Measurements from ENCODE around the gene RHBDD1. TPM values are rescaled to one million over a fixed set of nuclear protein-coding genes. Genes with fewer than 3 reads are reported as not detected.
A peak's percentile ranks its signal among the peaks of the same experiment; 100 is the strongest.

The RHBDD1 gene
- total RNA-seq, 1 donor from 2014 or later = 31.3 TPM

DNA sequence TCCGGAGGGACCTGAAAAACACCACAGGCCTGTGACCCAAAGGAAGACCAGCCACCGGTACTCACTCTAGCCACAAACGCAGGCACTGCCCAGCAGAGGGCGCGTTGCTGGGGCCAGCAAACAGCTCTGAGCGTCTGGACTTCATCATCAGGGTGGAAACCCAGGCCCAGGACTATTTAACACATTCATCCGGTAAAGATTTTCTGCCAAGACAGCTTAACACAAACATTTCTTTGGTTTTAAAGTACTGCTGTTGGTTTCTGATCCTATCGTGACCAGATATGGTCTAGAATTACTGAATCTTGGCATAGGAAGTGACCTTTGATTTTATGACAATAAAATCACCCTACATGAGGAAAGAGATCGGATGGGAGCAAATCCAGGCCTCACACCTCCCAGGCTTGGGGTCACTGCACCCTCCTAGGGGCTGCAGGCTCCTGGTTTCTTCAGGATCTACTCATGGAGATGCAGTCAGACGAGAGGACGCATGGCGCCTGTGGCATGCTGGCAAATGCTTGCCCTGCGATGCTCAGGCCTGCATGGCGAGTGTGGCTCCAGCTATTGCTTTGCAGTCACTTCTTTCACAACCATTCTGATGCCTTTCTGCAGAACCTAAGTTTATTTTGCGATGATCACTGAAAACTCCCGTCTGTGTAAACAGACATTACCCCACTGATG is 197.8 kb downstream of the RHBDD1 start:
- Mint-ChIP-seq H3K4me3 (ENCODE audit: unreplicated experiment) (no peak overlapping the region), H3K36me3 (ENCODE audit: low read depth, unreplicated experiment) (no peaks in the 10 kb centered on the region), H3K27me3 (ENCODE audit: low read depth, unreplicated experiment) (peaks cover 3% of the 10 kb centered on the region), H3K27ac (ENCODE audit: unreplicated experiment) (no peak overlapping the region), H3K4me1 (ENCODE audit: low read depth, unreplicated experiment) (no peaks in the 10 kb centered on the region), H3K9me3 (ENCODE audit: unreplicated experiment) (no peaks in the 10 kb centered on the region)
- Histone ChIP-seq H3K36me3 (ENCODE audit: insufficient read depth, low read length) (no peaks in the 10 kb centered on the region), H3K4me3 (ENCODE audit: insufficient read depth, low read depth, low read length) (no peak overlapping the region), H3K27ac (ENCODE audit: low read depth, low read length) (no peak overlapping the region), H3K9ac (ENCODE audit: low read length) (no peak overlapping the region), H3K4me1 (ENCODE audit: insufficient read depth, low read length) (no peaks in the 10 kb centered on the region), H3K27me3 (ENCODE audit: insufficient read depth, low read length) (no peaks in the 10 kb centered on the region), H3K79me2 (ENCODE audit: insufficient read depth, low read length) (no peaks in the 10 kb centered on the region), H4K20me1 (ENCODE audit: insufficient read depth, low read length) (no peaks in the 10 kb centered on the region), H3K4me2 (ENCODE audit: low read length) (no peak overlapping the region), H2AFZ (ENCODE audit: low read depth, low read length) (no peak overlapping the region), H3K9me3 (ENCODE audit: insufficient read depth, low read depth, low read length) (no peaks in the 10 kb centered on the region)
- TF ChIP-seq CTCF (IDR thresholded peaks at IDR 0.05; ENCODE audit: insufficient read depth, low read depth, low read length) (peak; percentile 52), EZH2 (IDR thresholded peaks at IDR 0.05; ENCODE audit: insufficient read depth, low read length) (no peak)
- DNase-seq (ENCODE audit: low read depth) (peak; percentile 12), FAIRE-seq (no peak)

DNA sequence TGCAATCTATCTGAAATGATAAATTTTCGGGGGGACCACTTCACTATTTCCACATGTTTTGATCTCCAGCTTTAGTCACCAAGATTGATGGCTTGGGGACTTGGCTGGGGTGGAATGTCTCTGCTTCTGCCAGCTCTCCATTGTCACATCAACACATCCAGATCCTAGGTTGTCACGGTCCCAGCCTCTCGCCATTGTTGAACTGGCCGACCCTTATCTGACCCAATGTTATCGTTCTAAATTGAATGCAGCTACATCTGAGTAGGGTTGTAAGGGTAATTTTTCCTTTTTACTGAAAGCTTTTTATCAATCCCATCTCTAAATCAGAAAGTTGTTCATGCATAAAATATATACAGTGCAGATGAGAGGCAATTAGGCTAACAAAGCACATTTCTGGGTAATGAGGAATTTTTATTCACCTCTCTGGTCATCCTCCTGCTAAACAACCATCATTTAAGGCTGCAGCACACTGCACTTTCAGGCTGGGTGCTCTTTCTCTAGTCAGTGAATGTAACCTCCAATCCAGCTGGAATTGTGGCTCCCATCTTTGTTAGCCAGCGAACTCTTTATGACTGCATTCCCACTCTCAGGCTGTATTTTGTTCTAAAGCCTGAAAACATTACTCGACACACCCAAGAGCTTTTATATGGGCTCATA is 200.0 kb downstream of the RHBDD1 start:
- H3K36me3 ChIP-seq (ENCODE audit: insufficient read depth, low read length) = no peaks in the 10 kb centered on the region
- no peaks in the 10 kb centered on the region for H3K4me1 Mint-ChIP-seq (ENCODE audit: low read depth, unreplicated experiment)
- no peaks in the 10 kb centered on the region for H3K4me1 ChIP-seq (ENCODE audit: insufficient read depth, low read length)
- no peaks in the 10 kb centered on the region for H3K9me3 ChIP-seq (ENCODE audit: insufficient read depth, low read depth, low read length)
- H3K4me3 Mint-ChIP-seq (ENCODE audit: unreplicated experiment) = no peak overlapping the region
- H3K4me2 ChIP-seq (ENCODE audit: low read length) = no peak overlapping the region
- TF ChIP-seq CTCF (IDR thresholded peaks at IDR 0.05; ENCODE audit: insufficient read depth, low read depth, low read length) (no peak), EZH2 (IDR thresholded peaks at IDR 0.05; ENCODE audit: insufficient read depth, low read length) (no peak)
- H3K79me2 ChIP-seq (ENCODE audit: insufficient read depth, low read length) = no peaks in the 10 kb centered on the region
- H4K20me1 ChIP-seq (ENCODE audit: insufficient read depth, low read length) = no peaks in the 10 kb centered on the region
- no peak for FAIRE-seq
- no peaks in the 10 kb centered on the region for H3K36me3 Mint-ChIP-seq (ENCODE audit: low read depth, unreplicated experiment)
- H3K4me3 ChIP-seq (ENCODE audit: insufficient read depth, low read depth, low read length) = no peak overlapping the region
- DNase-seq (ENCODE audit: low read depth) = peak; percentile 25
- no peak overlapping the region for H3K27ac Mint-ChIP-seq (ENCODE audit: unreplicated experiment)
- peaks cover 3% of the 10 kb centered on the region for H3K27me3 Mint-ChIP-seq (ENCODE audit: low read depth, unreplicated experiment)
- no peak overlapping the region for H2AFZ ChIP-seq (ENCODE audit: low read depth, low read length)
- no peaks in the 10 kb centered on the region for H3K9me3 Mint-ChIP-seq (ENCODE audit: unreplicated experiment)
- no peak overlapping the region for H3K27ac ChIP-seq (ENCODE audit: low read depth, low read length)
- H3K9ac ChIP-seq (ENCODE audit: low read length) = no peak overlapping the region
- no peaks in the 10 kb centered on the region for H3K27me3 ChIP-seq (ENCODE audit: insufficient read depth, low read length)

- no peak overlapping the region for H2AFZ ChIP-seq (ENCODE audit: low read depth, low read length)
- H3K79me2 ChIP-seq (ENCODE audit: insufficient read depth, low read length) = no peaks in the 10 kb centered on the region
- H3K4me2 ChIP-seq (ENCODE audit: low read length) = no peak overlapping the region
- no peaks in the 10 kb centered on the region for H3K36me3 Mint-ChIP-seq (ENCODE audit: low read depth, unreplicated experiment)
- H3K4me3 ChIP-seq (ENCODE audit: insufficient read depth, low read depth, low read length) = no peak overlapping the region
- H3K27me3 Mint-ChIP-seq (ENCODE audit: low read depth, unreplicated experiment) = peaks cover 3% of the 10 kb centered on the region
- FAIRE-seq = no peak
- H3K27ac Mint-ChIP-seq (ENCODE audit: unreplicated experiment) = no peak overlapping the region
- no peaks in the 10 kb centered on the region for H3K27me3 ChIP-seq (ENCODE audit: insufficient read depth, low read length)
- no peaks in the 10 kb centered on the region for H3K4me1 ChIP-seq (ENCODE audit: insufficient read depth, low read length)
- no peak overlapping the region for H3K9ac ChIP-seq (ENCODE audit: low read length)
- H3K4me3 Mint-ChIP-seq (ENCODE audit: unreplicated experiment) = no peak overlapping the region
- no peaks in the 10 kb centered on the region for H3K9me3 ChIP-seq (ENCODE audit: insufficient read depth, low read depth, low read length)
- H3K36me3 ChIP-seq (ENCODE audit: insufficient read depth, low read length) = no peaks in the 10 kb centered on the region
- no peaks in the 10 kb centered on the region for H4K20me1 ChIP-seq (ENCODE audit: insufficient read depth, low read length)
- H3K9me3 Mint-ChIP-seq (ENCODE audit: unreplicated experiment) = no peaks in the 10 kb centered on the region
- TF ChIP-seq CTCF (IDR thresholded peaks at IDR 0.05; ENCODE audit: insufficient read depth, low read depth, low read length) (no peak), EZH2 (IDR thresholded peaks at IDR 0.05; ENCODE audit: insufficient read depth, low read length) (no peak)
- DNase-seq (ENCODE audit: low read depth) = no peak
- H3K4me1 Mint-ChIP-seq (ENCODE audit: low read depth, unreplicated experiment) = no peaks in the 10 kb centered on the region
- no peak overlapping the region for H3K27ac ChIP-seq (ENCODE audit: low read depth, low read length)
These were observed 200.7 kb downstream of the RHBDD1 start for GRCh38 chr2:227036527-227036926.
